Activated naive CD4-positive, alpha-beta T cell treated with anti-CD3 and anti-CD28 coated beads, Interleukin-2, amount 50 U/mL, for 24 hours (primary cell): ENCODE results near the gene TCF25.

Experiments
- H3K27ac Mint-ChIP-seq: one replicate; pipeline ENCODE4 v1.8.0; 2021; ENCODE audit warnings: mild to moderate bottlenecking, mixed read lengths
- H3K27me3 Mint-ChIP-seq: one replicate; pipeline ENCODE4 v1.8.0; 2021; ENCODE audit warnings: mixed read lengths
- H3K36me3 Mint-ChIP-seq: one replicate; pipeline ENCODE4 v1.8.0; 2021; ENCODE audit warnings: mixed read lengths
- H3K4me1 Mint-ChIP-seq: one replicate; pipeline ENCODE4 v1.8.0; 2021; ENCODE audit warnings: mixed read lengths
- H3K4me3 Mint-ChIP-seq: one replicate; pipeline ENCODE4 v1.8.0; 2021; ENCODE audit warnings: mild to moderate bottlenecking, mixed read lengths
- H3K9me3 Mint-ChIP-seq: one replicate; pipeline ENCODE4 v1.8.0; 2021; ENCODE audit warnings: mixed read lengths

TCF25 gene

DNA sequence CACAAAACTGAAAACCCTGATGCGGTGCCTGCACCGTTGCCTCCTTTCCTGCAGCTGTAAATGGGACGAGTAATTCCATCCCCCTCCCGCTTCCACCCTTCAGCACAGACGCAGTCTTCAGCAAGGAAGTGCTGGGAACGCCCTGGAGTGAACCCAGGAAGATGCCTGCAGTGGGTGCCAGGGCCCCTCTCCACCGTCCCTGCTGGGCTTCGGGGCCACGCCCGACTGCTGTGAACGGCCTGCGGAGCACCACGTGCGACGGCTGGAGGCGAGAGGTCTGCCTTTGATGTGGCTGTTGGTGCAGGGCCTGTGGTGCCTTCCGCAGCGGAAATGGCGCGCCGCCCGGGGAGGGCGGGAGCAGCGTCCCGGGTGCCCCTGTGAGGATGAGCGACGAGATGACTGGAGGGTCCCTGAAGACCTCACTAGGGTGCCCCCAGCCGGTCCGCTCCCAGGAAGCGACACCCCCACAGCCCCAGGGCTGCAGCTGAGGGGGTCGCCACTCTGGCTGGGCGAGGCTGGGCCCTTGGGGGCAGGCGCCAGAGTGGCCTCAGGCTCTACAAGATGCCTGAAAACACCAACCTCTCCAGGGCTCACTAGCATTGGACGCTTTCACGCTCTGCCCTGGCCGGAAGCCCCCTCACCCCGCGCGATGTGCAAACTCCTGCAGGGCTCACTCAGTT, 44.5 kb downstream of the TCF25 start:
- Mint-ChIP-seq H3K4me3 (peak overlapping the region; percentile 61), H3K9me3 (no peaks in the 10 kb centered on the region), H3K4me1 (peaks cover 35% of the 10 kb centered on the region), H3K36me3 (no peaks in the 10 kb centered on the region), H3K27me3 (peaks cover 12% of the 10 kb centered on the region), H3K27ac (no peak overlapping the region)

- peak within 1 kb of the TSS; percentile 70 for H3K27ac Mint-ChIP-seq
- no peaks in the 10 kb centered on the region for H3K36me3 Mint-ChIP-seq
- H3K4me1 Mint-ChIP-seq, result peaks cover 35% of the 10 kb centered on the region
- peaks cover 12% of the 10 kb centered on the region for H3K27me3 Mint-ChIP-seq
- H3K9me3 Mint-ChIP-seq, result no peaks in the 10 kb centered on the region
- peak within 1 kb of the TSS; percentile 61 for H3K4me3 Mint-ChIP-seq
Measured at GRCh38 chr16:89918453-89919347, 45.3 kb downstream of the TCF25 start, which contains the start of gene MC1R. TSS of gene MC1R (plus strand) at chr16:89918862. CDS start at chr16:89919259, 397 bp downstream.

GRCh38 chr16:89919535-89920406, 46.4 kb downstream of the TCF25 start:
- Mint-ChIP-seq H3K27ac (peak overlapping the region; percentile 80), H3K27me3 (peaks cover 15% of the 10 kb centered on the region), H3K4me3 (peak overlapping the region; percentile 34)

DNA sequence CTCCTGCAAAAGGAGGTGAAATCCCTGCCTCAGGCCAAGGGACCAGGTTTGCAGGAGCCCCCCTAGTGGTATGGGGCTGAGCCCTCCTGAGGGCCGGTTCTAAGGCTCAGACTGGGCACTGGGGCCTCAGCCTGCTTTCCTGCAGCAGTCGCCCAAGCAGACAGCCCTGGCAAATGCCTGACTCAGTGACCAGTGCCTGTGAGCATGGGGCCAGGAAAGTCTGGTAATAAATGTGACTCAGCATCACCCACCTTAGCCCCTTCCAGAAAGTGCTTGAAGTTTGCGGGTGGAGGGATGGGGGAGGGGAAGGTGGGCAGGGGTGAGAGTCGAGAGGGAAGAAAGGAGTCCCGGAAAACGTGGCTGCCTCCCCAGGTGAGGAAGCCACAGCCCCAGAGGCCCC, 47.3 kb downstream of the TCF25 start:
- H3K4me3 Mint-ChIP-seq, result no peak overlapping the region
- peaks cover 17% of the 10 kb centered on the region for H3K27me3 Mint-ChIP-seq
- H3K36me3 Mint-ChIP-seq, result no peaks in the 10 kb centered on the region
- H3K4me1 Mint-ChIP-seq, result peaks cover 39% of the 10 kb centered on the region
- no peak overlapping the region for H3K27ac Mint-ChIP-seq
- no peaks in the 10 kb centered on the region for H3K9me3 Mint-ChIP-seq

More at GRCh38 chr16:89919535-89920406, 46.4 kb downstream of the TCF25 start:
- H3K9me3 Mint-ChIP-seq, result no peaks in the 10 kb centered on the region
- H3K36me3 Mint-ChIP-seq, result no peaks in the 10 kb centered on the region
- peaks cover 35% of the 10 kb centered on the region for H3K4me1 Mint-ChIP-seq

- Mint-ChIP-seq H3K36me3 (no peaks in the 10 kb centered on the region), H3K27ac (no peak overlapping the region), H3K9me3 (no peaks in the 10 kb centered on the region), H3K4me1 (peaks cover 36% of the 10 kb centered on the region), H3K27me3 (peaks cover 17% of the 10 kb centered on the region), H3K4me3 (no peak overlapping the region)
Measured at GRCh38 chr16:89921131-89921701, 47.8 kb downstream of the TCF25 start.

DNA sequence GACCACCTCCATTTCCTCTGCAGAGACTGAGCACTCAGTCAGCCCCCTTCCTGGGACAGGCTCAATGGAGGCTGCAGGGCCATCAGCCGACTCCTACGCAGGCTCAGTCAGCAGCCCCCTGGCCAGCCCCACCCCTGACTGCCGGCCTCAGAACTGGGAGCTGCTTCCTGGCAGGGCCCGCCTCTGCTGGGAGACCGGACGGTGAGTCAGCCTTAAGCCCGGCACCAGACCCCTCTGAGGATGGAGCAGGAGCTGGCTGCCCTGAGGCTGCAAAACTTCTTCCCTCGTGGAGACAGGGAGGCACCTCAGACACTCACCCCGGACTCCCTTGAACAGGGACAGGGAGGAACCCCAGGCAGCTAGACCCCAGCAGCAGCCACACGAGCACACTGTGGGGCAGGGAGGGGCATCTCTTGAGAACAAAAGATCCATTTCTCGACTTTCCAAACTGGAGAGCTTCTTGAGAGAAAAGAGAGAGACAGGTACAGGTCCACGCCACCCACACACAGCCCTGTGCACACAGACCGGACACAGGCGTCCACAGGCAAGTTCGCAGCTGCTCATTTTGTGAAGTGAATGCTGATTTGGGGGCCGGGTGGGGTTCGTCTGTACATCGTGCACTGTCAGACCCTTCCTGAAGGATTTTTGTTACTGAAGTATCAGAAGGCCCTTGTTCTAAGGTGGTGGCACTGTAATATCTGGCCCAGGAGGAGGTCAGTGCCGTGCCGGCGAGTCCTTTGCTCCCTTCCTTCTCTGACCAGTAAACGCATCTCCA, 48.5 kb downstream of the TCF25 start:
- Mint-ChIP-seq H3K4me3 (no peak overlapping the region), H3K36me3 (no peaks in the 10 kb centered on the region), H3K9me3 (no peaks in the 10 kb centered on the region), H3K4me1 (peaks cover 35% of the 10 kb centered on the region), H3K27ac (no peak overlapping the region), H3K27me3 (peaks cover 21% of the 10 kb centered on the region)

- H3K4me3 Mint-ChIP-seq, result peak overlapping the region; percentile 26
- H3K27me3 Mint-ChIP-seq, result peaks cover 21% of the 10 kb centered on the region
Measured at GRCh38 chr16:89922477-89922883, 49.1 kb downstream of the TCF25 start.

DNA sequence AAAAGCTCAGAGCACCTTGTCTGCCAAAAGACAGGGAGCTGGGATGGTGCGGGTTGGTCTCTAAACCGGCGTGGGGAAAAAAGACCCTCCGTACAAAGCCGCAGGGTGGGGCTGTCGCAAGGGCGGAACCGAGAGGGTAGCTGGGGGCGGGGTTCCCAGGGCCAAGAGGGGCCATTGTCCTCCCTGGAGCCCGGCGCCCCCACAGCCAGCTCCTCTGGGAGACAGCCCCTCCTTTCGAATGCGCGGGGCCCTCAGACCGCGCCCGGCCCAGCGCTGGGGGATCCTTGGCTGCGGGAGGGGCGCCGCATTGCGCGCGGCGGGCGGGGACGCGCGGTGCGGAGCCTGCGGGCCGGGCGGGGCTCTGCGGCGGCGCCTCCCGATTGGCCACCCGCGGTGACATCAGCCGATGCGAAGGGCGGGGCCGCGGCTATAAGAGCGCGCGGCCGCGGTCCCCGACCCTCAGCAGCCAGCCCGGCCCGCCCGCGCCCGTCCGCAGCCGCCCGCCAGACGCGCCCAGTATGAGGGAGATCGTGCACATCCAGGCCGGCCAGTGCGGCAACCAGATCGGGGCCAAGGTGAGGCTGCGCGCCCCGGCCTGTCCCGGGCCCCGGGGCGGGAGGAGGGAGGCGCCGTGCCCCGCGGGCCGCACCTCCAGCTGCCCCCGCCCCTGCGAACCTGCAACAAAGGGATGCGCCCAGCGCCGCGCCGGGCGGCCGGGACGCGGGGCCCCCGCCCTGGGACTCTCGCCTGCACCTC, 49.7 kb downstream of the TCF25 start, which contains the start of gene TUBB3:
TSS of gene TUBB3 (plus strand) at position 459 of the 756 bp plus-strand sequence. CDS start at position 519, 60 bp downstream.
- Mint-ChIP-seq H3K9me3 (no peaks in the 10 kb centered on the region), H3K4me3 (peak within 1 kb of the TSS; percentile 26), H3K27ac (no peak within 1 kb of the TSS), H3K27me3 (peaks cover 26% of the 10 kb centered on the region), H3K36me3 (no peaks in the 10 kb centered on the region), H3K4me1 (peaks cover 29% of the 10 kb centered on the region)

More at GRCh38 chr16:89922477-89922883, 49.1 kb downstream of the TCF25 start:
- Mint-ChIP-seq H3K9me3 (no peaks in the 10 kb centered on the region), H3K4me1 (peaks cover 33% of the 10 kb centered on the region), H3K27ac (no peak overlapping the region), H3K36me3 (no peaks in the 10 kb centered on the region)

GRCh38 chr16:89923640-89924296, 50.4 kb downstream of the TCF25 start:
- Mint-ChIP-seq H3K27me3 (peaks cover 25% of the 10 kb centered on the region), H3K36me3 (no peaks in the 10 kb centered on the region), H3K4me3 (no peak overlapping the region), H3K4me1 (peaks cover 25% of the 10 kb centered on the region), H3K27ac (no peak overlapping the region), H3K9me3 (no peaks in the 10 kb centered on the region)

GRCh38 chr16:89924297-89924924, 51.0 kb downstream of the TCF25 start:
- Mint-ChIP-seq H3K27me3 (peaks cover 26% of the 10 kb centered on the region), H3K9me3 (no peaks in the 10 kb centered on the region), H3K4me3 (peak overlapping the region; percentile 7), H3K36me3 (no peaks in the 10 kb centered on the region), H3K27ac (no peak overlapping the region), H3K4me1 (peaks cover 22% of the 10 kb centered on the region)

DNA sequence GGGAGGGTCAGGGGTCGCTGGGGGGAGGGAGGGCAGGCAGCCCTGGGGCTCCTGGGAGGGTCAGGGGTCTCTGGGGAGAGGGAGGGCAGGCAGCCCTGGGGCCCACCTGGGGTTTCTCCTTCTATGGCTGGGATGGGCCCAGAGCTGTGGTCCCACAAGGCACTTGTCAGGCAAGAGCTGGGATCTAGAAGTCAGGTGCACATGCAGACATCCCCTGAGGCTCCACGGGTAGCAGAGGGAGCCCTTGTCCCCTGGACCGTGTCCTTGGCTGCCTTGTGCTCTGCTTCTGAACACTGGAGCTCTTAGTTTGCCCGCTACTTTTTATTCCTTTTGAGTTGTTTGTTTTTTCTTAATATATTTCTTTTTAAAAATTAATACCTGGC, 51.5 kb downstream of the TCF25 start:
- Mint-ChIP-seq H3K36me3 (no peaks in the 10 kb centered on the region), H3K27me3 (peaks cover 26% of the 10 kb centered on the region), H3K4me3 (no peak overlapping the region)

DNA sequence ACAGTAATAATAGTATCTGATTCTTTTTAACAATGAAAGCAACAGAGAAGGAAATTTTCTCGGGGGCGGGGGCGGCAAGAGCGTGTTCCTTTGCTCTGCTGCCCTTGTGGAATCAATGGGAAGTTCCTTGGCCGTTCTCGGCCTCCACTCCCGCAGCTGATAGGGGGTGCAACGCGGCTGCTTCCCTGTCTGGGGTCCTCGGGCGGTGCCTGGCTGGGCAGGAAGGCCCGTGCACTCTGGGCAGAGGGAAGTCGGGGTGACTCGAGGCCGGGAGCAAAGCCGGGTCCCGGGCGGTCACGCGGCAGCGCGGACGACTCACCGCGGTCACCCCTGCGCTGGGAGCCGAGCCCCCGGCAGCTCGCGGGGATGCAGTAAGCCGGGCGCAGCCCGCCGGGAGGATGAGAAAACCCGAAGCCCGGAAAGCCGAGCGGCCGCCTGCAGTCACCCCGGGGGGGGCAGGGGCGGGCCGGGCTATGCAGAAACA, 52.2 kb downstream of the TCF25 start:
- H3K36me3 Mint-ChIP-seq, result no peaks in the 10 kb centered on the region

More for the DNA sequence above, 51.5 kb downstream of the TCF25 start:
- Mint-ChIP-seq H3K4me1 (peaks cover 17% of the 10 kb centered on the region), H3K9me3 (no peaks in the 10 kb centered on the region), H3K27ac (no peak overlapping the region)

More for the DNA sequence above, 52.2 kb downstream of the TCF25 start:
- peaks cover 13% of the 10 kb centered on the region for H3K4me1 Mint-ChIP-seq
- H3K9me3 Mint-ChIP-seq, result no peaks in the 10 kb centered on the region
- no peak overlapping the region for H3K27ac Mint-ChIP-seq
- peaks cover 24% of the 10 kb centered on the region for H3K27me3 Mint-ChIP-seq
- H3K4me3 Mint-ChIP-seq, result no peak overlapping the region
